ENCODE results near the gene CIDEA.
"Not testable (repeated sequence)": the region's sequence is repeated elsewhere in the genome, so short reads cannot be mapped to it uniquely, and the experiment has no call there.

The CIDEA gene

GRCh38 chr18:12254136-12254819 lies at the start of gene CIDEA:
TSS of gene CIDEA (plus strand) at chr18:12254361. CDS start at chr18:12254384, 23 bp downstream.
- DNase-seq (ENCODE audit: low read depth) = no peak

- DNase-seq (ENCODE audit: low read depth) = not testable (repeated sequence)
Measured at GRCh38 chr18:12208296-12209153, 45.6 kb upstream of the CIDEA start.

GRCh38 chr18:12212308-12212707 lies 41.9 kb upstream of the CIDEA start:
- DNase-seq (ENCODE audit: low read depth) = not testable (repeated sequence)

- not testable (repeated sequence) for DNase-seq (ENCODE audit: low read depth)
Measured at GRCh38 chr18:12214296-12215005, 39.7 kb upstream of the CIDEA start.

GRCh38 chr18:12216471-12216870 lies 37.7 kb upstream of the CIDEA start:
- DNase-seq (ENCODE audit: low read depth) = not testable (repeated sequence)

- not testable (repeated sequence) for DNase-seq (ENCODE audit: low read depth)
Measured at GRCh38 chr18:12218603-12219002, 35.6 kb upstream of the CIDEA start.

GRCh38 chr18:12222041-12222440 lies 32.1 kb upstream of the CIDEA start:
- DNase-seq (ENCODE audit: low read depth) = not testable (repeated sequence)

GRCh38 chr18:12223326-12223725 lies 30.8 kb upstream of the CIDEA start:
- not testable (repeated sequence) for DNase-seq (ENCODE audit: low read depth)

GRCh38 chr18:12226807-12227206 lies 27.4 kb upstream of the CIDEA start:
- DNase-seq (ENCODE audit: low read depth) = not testable (repeated sequence)

- DNase-seq (ENCODE audit: low read depth) = not testable (repeated sequence)
Measured at GRCh38 chr18:12227399-12228186, 26.6 kb upstream of the CIDEA start.

- not testable (repeated sequence) for DNase-seq (ENCODE audit: low read depth)
Measured at GRCh38 chr18:12228308-12228707, 25.9 kb upstream of the CIDEA start.

GRCh38 chr18:12230561-12230960 lies 23.6 kb upstream of the CIDEA start:
- DNase-seq (ENCODE audit: low read depth) = not testable (repeated sequence)

GRCh38 chr18:12231040-12231882 lies 22.9 kb upstream of the CIDEA start:
- no peak for DNase-seq (ENCODE audit: low read depth)

- DNase-seq (ENCODE audit: low read depth) = no peak
Measured at GRCh38 chr18:12231986-12232385, 22.2 kb upstream of the CIDEA start.

GRCh38 chr18:12233378-12233777 lies 20.8 kb upstream of the CIDEA start:
- DNase-seq (ENCODE audit: low read depth) = no peak

- DNase-seq (ENCODE audit: low read depth) = no peak
Measured at GRCh38 chr18:12234451-12235190, 19.5 kb upstream of the CIDEA start.

GRCh38 chr18:12236141-12236540 lies 18.0 kb upstream of the CIDEA start:
- DNase-seq (ENCODE audit: low read depth) = no peak

GRCh38 chr18:12236934-12237832 lies 17.0 kb upstream of the CIDEA start:
- DNase-seq (ENCODE audit: low read depth) = peak; percentile 31

GRCh38 chr18:12238826-12239225 lies 15.3 kb upstream of the CIDEA start:
- no peak for DNase-seq (ENCODE audit: low read depth)
